Caki2 (cell line): ENCODE measurements around the gene DAPK1. TPM values are rescaled to one million over a fixed set of nuclear protein-coding genes. Genes with fewer than 3 reads are reported as not detected.
A peak's percentile ranks its signal among the peaks of the same experiment; 100 is the strongest.
"Not testable (repeated sequence)": the region's sequence is repeated elsewhere in the genome, so short reads cannot be mapped to it uniquely, and the experiment has no call there.

Experiments used
- DNase-seq: peaks from one replicate; pipeline ENCODE4 v3.0.0-alpha.2; 2015; ENCODE audit warnings: low read depth
- in situ Hi-C: cut with HindIII; loops from 2 replicates; pipeline ENCODE4 v1.10.0; 2016; ENCODE audit warnings: low sequenced_read_pairs, low pct_unique_long_range_greater_than_20kb, mixed read lengths
- total RNA-seq: library from RNA; depleted of rRNA; stranded (reverse); fragments of >200 nt; shearing (Covaris generic); gene quantifications from 2 replicates; pipeline ENCODE4 v1.2.3, GENCODE V29; 2014; ENCODE audit warnings: low replicate concordance

The DAPK1 gene
- total RNA-seq, 1 experiment from 2014 or later: 20.9 TPM

- in situ Hi-C loops: no loop called here
Measured at GRCh38 chr9:87722393-87723088, 224.9 kb downstream of the DAPK1 start.

DNA sequence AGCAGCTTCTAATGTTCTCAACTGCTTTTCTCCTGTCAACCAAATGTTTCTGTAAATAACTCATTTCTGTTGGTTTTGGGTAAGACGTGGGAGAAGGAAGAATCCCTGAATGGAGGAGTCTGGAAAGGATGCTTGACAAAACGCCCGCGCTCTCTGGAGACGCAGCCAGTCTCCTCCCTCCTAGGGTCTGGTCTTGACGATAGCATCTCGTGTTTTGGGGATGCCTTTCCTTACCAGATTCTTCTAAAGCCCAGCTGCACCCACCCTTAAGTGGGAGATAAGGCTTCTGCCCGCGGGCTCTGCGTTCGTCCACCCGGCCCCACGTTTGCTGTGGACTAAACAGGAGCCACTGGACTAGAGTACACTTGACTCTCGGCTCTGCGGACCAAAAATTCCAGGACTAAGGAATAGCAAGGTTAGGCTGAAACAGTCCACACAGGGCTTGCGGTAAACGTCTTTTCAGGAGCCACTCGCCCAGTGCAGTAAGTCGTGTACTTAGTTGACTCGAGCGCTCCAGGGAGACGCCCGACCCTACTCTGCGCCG, 227.8 kb downstream of the DAPK1 start:
- no peak for DNase-seq
- in situ Hi-C loops: no loop called here

More at GRCh38 chr9:87722393-87723088, 224.9 kb downstream of the DAPK1 start:
- DNase-seq: no peak

GRCh38 chr9:87725900-87726709, 228.4 kb downstream of the DAPK1 start, which contains the start of gene CTSL:
CTSL (plus strand) TSS chr9:87726119; CDS start chr9:87727604, 1,485 bp downstream.
- peak; percentile 83 for DNase-seq
- in situ Hi-C loops: no loop called here

DNA sequence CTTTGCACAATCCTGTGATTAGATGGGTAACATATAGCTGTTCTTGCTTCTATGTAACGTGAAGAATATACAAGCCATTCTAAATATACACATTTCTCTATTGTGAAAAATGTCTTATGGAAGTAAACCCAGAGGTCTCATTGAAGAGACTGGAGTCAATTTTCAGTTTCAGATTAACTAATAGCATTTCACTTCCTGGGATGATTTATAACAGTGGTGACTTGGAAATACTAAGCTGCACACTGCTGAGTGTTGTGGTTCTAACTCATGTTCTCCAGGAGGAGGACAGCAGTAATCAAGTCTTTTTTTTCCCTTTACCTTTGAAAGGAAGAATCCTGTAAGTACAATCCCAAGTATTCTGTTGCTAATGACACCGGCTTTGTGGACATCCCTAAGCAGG, 231.6 kb downstream of the DAPK1 start:
- no peak for DNase-seq
- in situ Hi-C loops: no loop called here

DNA sequence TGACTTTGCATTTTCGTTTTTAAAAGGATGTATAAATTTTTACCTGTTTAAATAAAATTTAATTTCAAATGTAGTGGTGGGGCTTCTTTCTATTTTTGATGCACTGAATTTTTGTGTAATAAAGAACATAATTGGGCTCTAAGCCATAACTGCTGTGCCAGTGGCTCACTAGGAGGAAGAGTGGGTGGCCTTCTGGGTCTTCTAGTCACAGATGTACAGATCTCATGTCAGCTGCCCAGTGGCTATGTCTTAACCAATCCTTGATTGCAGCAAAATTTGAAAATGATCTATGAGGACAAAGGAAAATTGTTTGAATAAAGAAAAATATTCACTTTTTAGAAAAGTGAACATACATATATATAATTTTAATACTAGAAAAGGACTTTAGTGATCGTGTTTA, 233.7 kb downstream of the DAPK1 start:
- in situ Hi-C loops: no loop called here

GRCh38 chr9:87732344-87732743, 234.7 kb downstream of the DAPK1 start:
- DNase-seq: no peak
- in situ Hi-C loops: no loop called here

More for the DNA sequence above, 233.7 kb downstream of the DAPK1 start:
- DNase-seq: no peak

DNA sequence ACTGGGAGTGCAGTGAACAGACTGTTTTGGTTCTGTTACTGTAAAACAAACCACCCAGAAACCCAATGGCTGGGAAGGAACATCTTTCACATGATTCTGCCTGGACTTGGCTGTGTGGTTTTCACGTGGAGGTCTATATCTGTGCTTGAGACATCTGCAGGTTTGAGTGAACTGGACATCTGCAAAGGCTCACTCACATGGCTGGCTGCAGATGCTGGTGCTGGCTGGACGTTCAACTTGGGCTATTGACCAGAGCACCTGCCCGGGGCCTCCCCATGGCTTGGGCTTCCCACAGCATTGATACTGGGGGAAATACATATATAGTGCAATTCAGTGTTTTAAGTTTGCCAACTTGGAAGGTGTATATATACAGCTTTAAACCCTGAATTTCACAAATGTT, 235.1 kb downstream of the DAPK1 start:
- no peak for DNase-seq
- in situ Hi-C loops: no loop called here

- in situ Hi-C loops: no loop called here
- no peak for DNase-seq
Measured at GRCh38 chr9:87733273-87734052, 235.8 kb downstream of the DAPK1 start.

- DNase-seq: no peak
- in situ Hi-C loops: no loop called here
Measured at GRCh38 chr9:87734106-87734505, 236.4 kb downstream of the DAPK1 start.

DNA sequence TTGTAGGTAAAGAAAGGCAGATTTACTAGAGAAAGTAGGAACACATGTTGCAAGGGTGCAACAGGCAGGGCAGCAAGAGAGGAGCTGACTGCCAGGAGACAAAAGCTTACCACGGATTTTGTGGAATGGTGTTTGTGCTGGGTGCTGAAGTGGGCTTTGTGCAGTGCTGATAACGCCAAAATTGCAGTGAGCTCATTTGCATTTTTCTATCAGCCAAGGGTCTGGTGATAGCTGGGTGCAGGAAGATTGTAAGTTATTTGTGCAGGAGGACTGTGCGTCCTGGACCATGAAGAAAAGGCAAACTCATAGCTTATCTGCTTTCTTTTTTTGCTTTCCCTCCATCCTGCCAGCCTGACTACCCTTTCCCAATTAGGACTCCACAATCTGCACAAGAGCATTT, 241.9 kb downstream of the DAPK1 start:
- no peak for DNase-seq
- in situ Hi-C loops: no loop called here

GRCh38 chr9:87740209-87740608, 242.5 kb downstream of the DAPK1 start:
- in situ Hi-C loops: no loop called here
- DNase-seq: no peak

GRCh38 chr9:87741326-87741725, 243.7 kb downstream of the DAPK1 start:
- no peak for DNase-seq
- in situ Hi-C loops: no loop called here

DNA sequence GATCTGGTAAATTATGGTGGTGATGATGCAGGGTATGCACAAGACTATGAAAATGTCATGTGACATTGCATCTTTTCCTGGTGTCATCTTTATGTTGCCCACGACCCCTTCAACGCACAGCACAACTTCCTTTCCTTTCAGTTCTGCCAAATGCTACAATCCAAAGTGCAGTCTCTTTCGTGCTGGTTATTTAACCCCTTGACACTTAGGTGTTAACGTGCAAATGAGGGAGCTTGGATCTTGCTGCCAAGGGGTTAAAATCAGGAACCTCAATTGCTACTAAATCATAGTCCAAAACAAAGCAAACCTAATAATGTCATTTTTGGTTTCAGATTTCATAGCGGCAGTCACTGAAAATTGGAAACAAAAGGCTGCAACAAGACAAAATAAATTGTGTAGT, 244.2 kb downstream of the DAPK1 start:
- in situ Hi-C loops: no loop called here
- no peak for DNase-seq

- no peak for DNase-seq
- in situ Hi-C loops: no loop called here
Measured at GRCh38 chr9:87742813-87743428, 245.3 kb downstream of the DAPK1 start.

DNA sequence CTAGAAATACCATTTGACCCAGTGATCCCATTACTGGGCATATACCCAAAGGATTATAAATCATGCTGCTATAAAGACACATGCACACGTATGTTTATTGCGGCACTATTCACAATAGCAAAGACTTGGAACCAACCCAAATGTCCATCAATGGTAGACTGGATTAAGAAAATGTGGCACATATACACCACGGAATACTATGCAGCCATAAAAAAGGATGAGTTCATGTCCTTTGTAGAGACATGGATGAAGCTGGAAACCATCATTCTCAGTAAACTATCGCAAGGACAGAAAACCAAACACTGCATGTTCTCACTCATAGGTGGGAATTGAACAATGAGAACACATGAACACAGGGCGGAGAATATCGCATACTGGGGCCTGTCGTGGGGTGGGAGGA, 246.6 kb downstream of the DAPK1 start:
- DNase-seq, in situ Hi-C loops: not testable (repeated sequence)

DNA sequence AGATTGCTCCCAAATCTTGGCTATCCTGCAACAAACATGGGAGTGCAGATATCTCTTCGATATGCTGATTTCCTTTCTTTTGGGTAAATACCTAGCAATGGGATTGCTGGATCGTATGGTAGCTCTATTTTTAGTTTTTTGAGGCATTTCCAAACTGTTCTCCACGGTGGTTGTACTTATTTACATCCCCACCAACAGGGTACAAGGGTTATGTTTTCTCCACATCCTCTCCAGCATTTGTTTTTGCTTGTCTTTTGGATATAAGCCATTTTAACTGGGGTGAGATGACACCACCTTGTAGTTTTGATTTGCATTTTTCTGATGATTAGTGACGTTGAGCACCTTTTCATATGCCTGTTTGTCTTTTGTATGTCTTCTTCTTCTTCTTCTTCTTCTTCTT, 248.5 kb downstream of the DAPK1 start:
- in situ Hi-C loops: no loop called here
- no peak for DNase-seq

- in situ Hi-C loops: no loop called here
- no peak for DNase-seq
Measured at GRCh38 chr9:87748881-87749280, 251.2 kb downstream of the DAPK1 start.

DNA sequence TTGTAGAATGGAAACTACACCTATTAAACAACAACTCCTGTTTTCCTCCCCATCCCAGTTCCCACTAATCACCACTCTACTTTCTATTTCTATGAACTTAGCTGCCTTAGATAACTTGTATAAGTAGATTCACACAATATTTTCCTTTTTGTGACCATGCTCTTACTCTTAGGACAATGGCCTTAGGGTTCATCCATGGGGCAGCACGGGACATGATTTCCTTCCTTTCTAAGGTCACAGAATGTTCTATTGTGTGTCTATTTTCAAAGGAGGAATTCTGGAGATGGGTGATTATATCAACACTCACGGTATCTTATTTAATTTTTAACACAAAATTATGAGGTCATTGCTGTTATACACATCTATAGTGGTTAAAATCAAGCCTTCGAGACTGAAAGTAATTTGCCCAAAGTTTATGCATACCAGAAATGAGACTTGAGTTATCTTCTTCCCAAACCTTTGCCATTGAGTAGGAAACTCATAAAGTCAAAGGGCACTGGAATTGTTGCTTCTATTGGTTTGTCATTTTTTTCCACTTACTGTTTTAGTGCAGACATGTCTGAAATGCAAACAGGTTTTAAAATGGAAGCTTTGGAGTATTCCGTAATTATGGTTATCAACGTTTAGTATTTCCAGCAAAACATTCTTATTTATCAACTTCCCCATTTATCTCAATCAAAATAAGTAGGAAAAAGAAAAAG, 251.8 kb downstream of the DAPK1 start:
- in situ Hi-C loops: no loop called here

More for the DNA sequence above, 251.8 kb downstream of the DAPK1 start:
- DNase-seq: no peak
